SK-N-SH treated with all-trans-retinoic acid at 6 μM for 48 hours (cell line): ENCODE measurements around the gene ZNFX1.

ENCODE experiments used
- ARNTL ChIP-seq: fragments of 450-650 bp; formaldehyde crosslinking; IDR thresholded peaks from 2 replicates; pipeline ENCODE4 v1.5.0; 2020; ENCODE audit warnings: low read depth, mild to moderate bottlenecking, moderate library complexity, borderline replicate concordance
- BACH2 ChIP-seq: fragments of 250-450 bp; sonication (Bioruptor Pico); IDR thresholded peaks from 2 replicates; pipeline ENCODE4 v1.9.0; 2021; ENCODE audit warnings: mild to moderate bottlenecking, borderline replicate concordance
- GLIS3 ChIP-seq: fragments of 250-450 bp; sonication (Bioruptor Pico); IDR thresholded peaks from 2 replicates; pipeline ENCODE4 v1.5.0; 2020; ENCODE audit warnings: mild to moderate bottlenecking, moderate library complexity
- OSR1 ChIP-seq: fragments of 250-450 bp; sonication (Bioruptor Pico); IDR thresholded peaks from 2 replicates; pipeline ENCODE4 v1.8.0; 2022; ENCODE audit warnings: moderate library complexity, mild to moderate bottlenecking, inconsistent platforms
- PATZ1 ChIP-seq: fragments of 250-450 bp; sonication (Bioruptor Pico); IDR thresholded peaks from 2 replicates; pipeline ENCODE4 v1.8.0; 2020; ENCODE audit warnings: mild to moderate bottlenecking, moderate library complexity, borderline replicate concordance
- PPARA ChIP-seq: fragments of 250-450 bp; sonication (Bioruptor Pico); IDR thresholded peaks from 2 replicates; pipeline ENCODE4 v1.5.0; 2020; ENCODE audit warnings: mild to moderate bottlenecking, borderline replicate concordance
- ZC3H10 ChIP-seq: fragments of 250-450 bp; sonication (Bioruptor Pico); IDR thresholded peaks from 2 replicates; pipeline ENCODE4 v1.5.1; 2021; ENCODE audit warnings: mild to moderate bottlenecking, moderate library complexity
- ZFP3 ChIP-seq: fragments of 250-450 bp; sonication (Bioruptor Pico); IDR thresholded peaks from 2 replicates; pipeline ENCODE4 v1.5.0; 2020; ENCODE audit warnings: mild to moderate bottlenecking, moderate library complexity
- ZNF8 ChIP-seq: fragments of 450-650 bp; formaldehyde crosslinking; IDR thresholded peaks from 2 replicates; pipeline ENCODE4 v1.5.0; 2020; ENCODE audit warnings: mild to moderate bottlenecking, moderate library complexity

- TF ChIP-seq OSR1 (CRISPR knock-in tag) (no peak), PATZ1 (no peak), GLIS3 (CRISPR knock-in tag) (no peak), ARNTL (CRISPR knock-in tag) (no peak), BACH2 (CRISPR knock-in tag) (no peak), PPARA (CRISPR knock-in tag) (no peak), ZNF8 (CRISPR knock-in tag) (no peak), ZFP3 (CRISPR knock-in tag) (no peak), ZC3H10 (CRISPR knock-in tag) (no peak)
These were observed 41.6 kb downstream of the ZNFX1 start for GRCh38 chr20:49236301-49236700.
